Measurements from ENCODE around the gene CEND1.

CEND1 gene

DNA sequence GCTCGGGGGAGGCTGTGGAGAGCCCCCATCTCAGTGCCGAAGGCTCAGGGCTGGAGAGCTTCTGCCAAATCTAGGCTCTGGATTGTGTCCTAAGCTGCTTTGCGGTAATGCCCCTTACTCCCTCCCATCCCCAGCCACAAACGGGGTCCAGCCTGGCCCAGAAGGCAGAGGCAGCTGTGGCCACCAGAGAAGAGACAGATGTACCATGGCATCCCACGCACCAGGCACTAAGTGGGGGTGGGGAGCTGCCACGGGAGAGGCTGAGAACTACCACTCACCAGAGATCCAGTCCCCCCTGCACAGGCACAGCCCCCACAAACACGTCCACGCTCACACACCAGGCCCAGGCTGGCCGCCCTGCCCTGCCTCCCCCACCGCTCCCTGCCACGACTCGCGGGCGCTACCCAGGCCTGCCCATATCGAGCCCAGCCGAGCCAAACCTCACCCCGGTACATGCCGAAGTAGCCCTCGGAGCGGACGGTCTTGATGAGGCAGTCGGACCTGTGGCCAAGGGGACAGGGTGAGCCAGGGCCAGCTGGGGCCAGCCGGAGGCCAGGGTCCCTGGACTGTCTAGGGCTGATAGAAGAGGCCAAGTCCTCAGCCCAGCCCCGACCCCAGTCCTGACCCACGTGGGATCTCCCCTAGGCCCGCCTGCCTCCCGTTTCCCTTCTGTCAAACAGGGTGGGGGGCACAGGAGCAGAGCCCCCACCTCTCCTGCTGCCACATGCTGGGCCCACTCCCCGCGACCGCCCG lies 4.3 kb upstream of the CEND1 start:
- H3K9ac ChIP-seq, result peak overlapping the region in 6 of 11 experiments; percentile 24 to 93 (median 61); a peak in 7 of 22 replicates

DNA sequence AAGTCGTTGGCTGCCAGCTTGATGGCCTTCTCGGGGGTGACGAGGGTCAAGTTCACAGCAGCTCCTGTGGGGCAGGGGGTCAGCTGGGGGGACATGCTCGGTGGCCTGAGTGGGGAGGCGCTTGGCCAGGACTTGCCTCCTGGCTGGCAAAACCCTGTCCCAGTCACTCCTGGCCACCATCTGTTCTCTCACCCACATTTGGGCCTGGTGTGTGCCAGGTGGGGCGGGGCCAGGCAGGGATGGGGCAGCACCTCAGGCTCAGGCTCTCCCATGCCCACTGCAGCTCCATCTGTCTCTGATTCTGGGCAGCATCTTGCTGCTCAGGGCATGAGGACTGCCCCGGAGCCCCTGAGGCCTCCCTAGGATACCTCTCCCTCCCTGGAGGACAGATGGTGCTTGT lies 3.7 kb upstream of the CEND1 start:
- Histone ChIP-seq H3K27me3 (no peaks in the 10 kb centered on the region), H3K36me3 (peaks cover 13 to 42% (median 35%) of the 10 kb centered on the region in 11 experiments; a peak in 20 of 22 replicates), H3K4me1 (peaks cover 25 to 51% (median 43%) of the 10 kb centered on the region in 10 experiments), H3K27ac (no peak overlapping the region), H3K9me3 (replicated peaks in 1 of 11) (no peaks in the 10 kb centered on the region), H3K9ac (peak overlapping the region in 6 of 11 experiments; percentile 17 to 93 (median 26); a peak in 5 of 22 replicates), H3K4me2 (no peak overlapping the region), H4K20me1 (peaks cover 0 to 80% (median 61%) of the 10 kb centered on the region in 11 experiments; a peak in 17 of 22 replicates), H3K4me3 (no peak overlapping the region)
- TF ChIP-seq Cebpa-rat (IDR thresholded peaks at IDR 0.05), result no peak

More for the DNA sequence above, 4.3 kb upstream of the CEND1 start:
- Histone ChIP-seq H3K4me2 (peak overlapping the region in 8 of 11 experiments; percentile 99 to 100 (median 100); a peak in 7 of 22 replicates), H3K27me3 (no peaks in the 10 kb centered on the region), H3K27ac (no peak overlapping the region), H3K4me3 (no peak overlapping the region), H3K9me3 (replicated peaks in 1 of 11) (no peaks in the 10 kb centered on the region), H3K4me1 (peaks cover 24 to 48% (median 39%) of the 10 kb centered on the region in 10 experiments), H3K36me3 (peaks cover 14 to 46% (median 37%) of the 10 kb centered on the region in 11 experiments; a peak in 21 of 22 replicates), H4K20me1 (peaks cover 0 to 80% (median 64%) of the 10 kb centered on the region in 11 experiments; a peak in 18 of 22 replicates)
- TF ChIP-seq Cebpa-rat (IDR thresholded peaks at IDR 0.05), result no peak

- H3K27ac ChIP-seq, result no peak overlapping the region
- no peaks in the 10 kb centered on the region for H3K9me3 ChIP-seq (replicated peaks in 1 of 11)
- H4K20me1 ChIP-seq, result peaks cover 0 to 83% (median 59%) of the 10 kb centered on the region in 11 experiments; a peak in 17 of 22 replicates
- no peaks in the 10 kb centered on the region for H3K27me3 ChIP-seq
- peaks cover 26 to 54% (median 48%) of the 10 kb centered on the region in 10 experiments for H3K4me1 ChIP-seq
- H3K9ac ChIP-seq, result no peak overlapping the region
- TF ChIP-seq Cebpa-rat (IDR thresholded peaks at IDR 0.05), result no peak
- H3K4me2 ChIP-seq, result no peak overlapping the region
- no peak overlapping the region for H3K4me3 ChIP-seq
- H3K36me3 ChIP-seq, result peaks cover 13 to 42% (median 35%) of the 10 kb centered on the region in 11 experiments; a peak in 20 of 22 replicates
Observed at GRCh38 chr11:792873-793272, 3.0 kb upstream of the CEND1 start.

DNA sequence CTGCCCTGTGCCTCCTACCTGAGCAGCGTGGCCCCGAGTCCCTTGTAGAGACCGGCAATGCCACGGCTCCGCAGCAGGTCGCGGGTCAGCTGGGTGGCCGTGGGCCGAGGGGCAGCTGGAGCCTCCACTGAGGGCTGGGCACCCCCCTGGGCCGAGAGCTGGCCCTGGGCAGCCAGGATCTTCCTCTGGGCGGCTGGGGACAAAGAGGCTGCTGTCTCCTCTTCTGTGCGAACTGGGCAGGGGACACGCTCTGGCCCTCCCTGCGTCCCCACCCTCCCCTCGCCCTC lies 2.6 kb upstream of the CEND1 start:
- TF ChIP-seq Cebpa-rat (IDR thresholded peaks at IDR 0.05), result no peak
- Histone ChIP-seq H4K20me1 (peaks cover 0 to 87% (median 59%) of the 10 kb centered on the region in 11 experiments; a peak in 18 of 22 replicates), H3K27me3 (no peaks in the 10 kb centered on the region), H3K4me2 (no peak overlapping the region), H3K27ac (no peak overlapping the region), H3K36me3 (peaks cover 13 to 42% (median 35%) of the 10 kb centered on the region in 11 experiments; a peak in 20 of 22 replicates), H3K9me3 (replicated peaks in 1 of 11) (no peaks in the 10 kb centered on the region), H3K4me1 (peaks cover 26 to 58% (median 51%) of the 10 kb centered on the region in 10 experiments), H3K4me3 (no peak overlapping the region), H3K9ac (no peak overlapping the region)

GRCh38 chr11:791658-792534 lies 2.0 kb upstream of the CEND1 start:
- no peak overlapping the region; a peak in 1 of 22 replicates for H3K9ac ChIP-seq
- no peaks in the 10 kb centered on the region for H3K27me3 ChIP-seq
- no peak overlapping the region for H3K27ac ChIP-seq
- H3K4me3 ChIP-seq, result no peak overlapping the region
- peaks cover 25 to 60% (median 49%) of the 10 kb centered on the region in 10 experiments for H3K4me1 ChIP-seq
- peaks cover 13 to 42% (median 35%) of the 10 kb centered on the region in 11 experiments; a peak in 20 of 22 replicates for H3K36me3 ChIP-seq
- no peak for TF ChIP-seq Cebpa-rat (IDR thresholded peaks at IDR 0.05)
- H3K4me2 ChIP-seq, result no peak overlapping the region
- peaks cover 0 to 87% (median 60%) of the 10 kb centered on the region in 11 experiments; a peak in 18 of 22 replicates for H4K20me1 ChIP-seq
- H3K9me3 ChIP-seq (replicated peaks in 1 of 11), result no peaks in the 10 kb centered on the region

GRCh38 chr11:790721-791564 lies 1.1 kb upstream of the CEND1 start:
- Histone ChIP-seq H3K27ac (no peak overlapping the region), H3K4me3 (no peak overlapping the region), H4K20me1 (peaks cover 0 to 90% (median 58%) of the 10 kb centered on the region in 11 experiments; a peak in 15 of 22 replicates), H3K4me1 (peaks cover 18 to 60% (median 50%) of the 10 kb centered on the region in 10 experiments), H3K36me3 (peaks cover 13 to 42% (median 35%) of the 10 kb centered on the region in 11 experiments; a peak in 20 of 22 replicates), H3K4me2 (no peak overlapping the region), H3K9me3 (replicated peaks in 1 of 11) (no peaks in the 10 kb centered on the region), H3K27me3 (no peaks in the 10 kb centered on the region), H3K9ac (peak overlapping the region in 4 of 11 experiments; percentile 9 to 35 (median 16); a peak in 2 of 22 replicates)
- TF ChIP-seq Cebpa-rat (IDR thresholded peaks at IDR 0.05), result no peak

DNA sequence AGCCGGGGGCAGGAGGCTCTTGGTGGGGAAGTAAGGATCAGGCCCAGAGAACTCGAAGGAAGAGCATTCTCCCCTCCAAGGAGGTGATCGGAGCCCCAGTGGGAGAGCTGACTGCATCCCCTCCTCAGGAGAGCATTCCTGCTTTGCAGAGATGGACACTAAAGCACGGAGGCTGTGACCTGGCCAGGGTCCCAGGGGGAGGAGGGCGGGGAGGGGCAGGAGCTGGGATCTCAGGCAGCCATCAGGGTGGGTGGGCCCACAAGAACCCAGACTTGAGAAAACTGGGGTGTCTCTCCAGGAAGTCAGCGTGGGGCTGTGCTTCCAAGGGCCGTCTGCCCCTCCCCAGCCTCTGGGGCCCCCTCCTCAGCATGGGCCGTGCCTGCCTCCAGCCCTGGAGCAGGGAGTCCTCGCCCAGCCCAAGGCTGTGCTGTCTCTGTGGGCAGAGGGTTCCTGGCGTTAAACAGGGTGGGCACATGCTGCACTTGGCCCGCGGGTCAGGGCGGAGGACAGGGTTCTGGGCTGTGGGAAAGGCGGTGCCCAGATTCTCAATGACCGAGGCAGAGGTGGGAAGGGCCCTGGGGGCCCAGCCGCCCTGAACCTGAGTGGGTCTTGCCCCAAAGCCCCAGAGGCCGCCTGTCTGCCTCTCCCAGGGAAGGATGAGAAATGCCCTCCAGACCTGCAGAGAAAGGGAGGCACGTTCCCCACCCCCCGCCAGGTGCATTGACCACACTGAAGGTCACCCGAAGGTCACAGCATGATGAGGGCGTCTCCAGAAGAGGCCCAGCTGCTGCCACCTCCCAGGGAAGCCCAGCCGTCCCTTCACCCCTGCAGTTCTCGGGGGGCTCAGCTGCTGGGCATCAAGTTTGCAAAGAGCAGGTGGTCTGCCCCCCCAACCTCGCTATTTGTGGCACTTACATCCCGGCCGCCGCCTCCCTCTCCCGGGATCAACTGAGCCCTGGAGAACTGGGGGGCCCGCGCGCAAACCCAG lies 643 bp downstream of the CEND1 start:
- peaks cover 6 to 56% (median 40%) of the 10 kb centered on the region in 10 experiments; a peak in 19 of 20 replicates for H3K4me1 ChIP-seq
- no peak for TF ChIP-seq Cebpa-rat (IDR thresholded peaks at IDR 0.05)
- H3K4me2 ChIP-seq, result peak overlapping the region in 9 of 11 experiments; percentile 22 to 64 (median 50); a peak in 13 of 22 replicates
- H3K36me3 ChIP-seq, result peaks cover 13 to 35% (median 31%) of the 10 kb centered on the region in 11 experiments; a peak in 20 of 22 replicates
- peak overlapping the region in 4 of 11 experiments; percentile 9 to 40 (median 28); a peak in 7 of 22 replicates for H3K9ac ChIP-seq
- peaks cover 0 to 84% (median 43%) of the 10 kb centered on the region in 11 experiments; a peak in 14 of 22 replicates for H4K20me1 ChIP-seq
- no peaks in the 10 kb centered on the region for H3K9me3 ChIP-seq (replicated peaks in 1 of 11)
- H3K27me3 ChIP-seq, result no peaks in the 10 kb centered on the region
- no peak overlapping the region for H3K4me3 ChIP-seq
- peak overlapping the region in 4 of 11 experiments; percentile 28 to 42 (median 38); a peak in 5 of 22 replicates for H3K27ac ChIP-seq
